IPS-NIHi7 (cell line): Measurements from ENCODE around the gene CCDC9B.

Experiments
- DNase-seq: peaks from one replicate; pipeline ENCODE4 v3.0.0; 2012; ENCODE audit warnings: mixed read lengths; ENCODE audit errors: extremely low spot score

CCDC9B gene

GRCh38 chr15:40329804-40330203 is 10.9 kb downstream of the CCDC9B start:
- no peak for DNase-seq

DNA sequence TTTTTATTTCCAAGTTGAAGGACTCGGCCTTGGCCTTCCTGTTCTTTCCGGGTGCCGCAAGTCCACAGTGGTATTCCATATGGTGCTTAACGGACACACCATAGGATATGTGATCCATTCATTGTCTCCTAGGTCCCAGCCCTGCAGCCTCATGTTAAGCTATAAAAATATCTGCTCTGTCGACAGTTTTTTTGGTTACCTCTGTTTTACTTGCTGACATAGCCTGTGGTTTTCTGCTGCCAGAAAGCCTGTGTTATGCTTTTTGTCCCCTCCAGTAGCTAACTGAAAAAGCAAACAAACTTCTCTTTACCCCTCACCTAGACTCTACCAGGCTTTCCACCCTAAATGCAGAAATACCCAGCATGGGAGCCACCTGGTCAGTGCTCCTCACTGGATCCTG is 12.0 kb downstream of the CCDC9B start:
- DNase-seq, result no peak

- DNase-seq, result no peak
Observed at GRCh38 chr15:40328176-40328575, 12.6 kb downstream of the CCDC9B start.

GRCh38 chr15:40327457-40327856 is 13.3 kb downstream of the CCDC9B start:
- DNase-seq, result no peak

- DNase-seq, result no peak
Observed at GRCh38 chr15:40325700-40326099, 15.0 kb downstream of the CCDC9B start.

DNA sequence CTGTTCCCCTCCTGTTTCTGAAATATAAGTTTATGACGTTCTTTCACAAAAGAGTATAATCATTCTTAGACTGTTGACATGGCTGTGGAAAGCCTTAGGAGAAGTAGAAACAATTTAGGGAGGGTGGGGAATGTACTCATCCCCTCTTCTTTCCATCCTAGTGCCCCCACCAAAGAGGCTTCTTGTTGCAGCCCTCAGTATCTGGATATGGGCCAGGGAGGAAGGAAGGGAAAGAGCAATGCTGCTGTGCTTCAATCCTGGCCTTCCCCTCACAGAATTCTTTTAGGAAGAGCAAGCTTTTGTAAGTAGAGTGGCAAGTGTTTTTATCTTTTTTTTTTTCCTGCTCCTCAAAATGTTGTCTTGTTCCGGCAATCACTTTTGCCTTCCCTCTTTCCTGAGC is 15.6 kb downstream of the CCDC9B start:
- DNase-seq, result no peak

DNA sequence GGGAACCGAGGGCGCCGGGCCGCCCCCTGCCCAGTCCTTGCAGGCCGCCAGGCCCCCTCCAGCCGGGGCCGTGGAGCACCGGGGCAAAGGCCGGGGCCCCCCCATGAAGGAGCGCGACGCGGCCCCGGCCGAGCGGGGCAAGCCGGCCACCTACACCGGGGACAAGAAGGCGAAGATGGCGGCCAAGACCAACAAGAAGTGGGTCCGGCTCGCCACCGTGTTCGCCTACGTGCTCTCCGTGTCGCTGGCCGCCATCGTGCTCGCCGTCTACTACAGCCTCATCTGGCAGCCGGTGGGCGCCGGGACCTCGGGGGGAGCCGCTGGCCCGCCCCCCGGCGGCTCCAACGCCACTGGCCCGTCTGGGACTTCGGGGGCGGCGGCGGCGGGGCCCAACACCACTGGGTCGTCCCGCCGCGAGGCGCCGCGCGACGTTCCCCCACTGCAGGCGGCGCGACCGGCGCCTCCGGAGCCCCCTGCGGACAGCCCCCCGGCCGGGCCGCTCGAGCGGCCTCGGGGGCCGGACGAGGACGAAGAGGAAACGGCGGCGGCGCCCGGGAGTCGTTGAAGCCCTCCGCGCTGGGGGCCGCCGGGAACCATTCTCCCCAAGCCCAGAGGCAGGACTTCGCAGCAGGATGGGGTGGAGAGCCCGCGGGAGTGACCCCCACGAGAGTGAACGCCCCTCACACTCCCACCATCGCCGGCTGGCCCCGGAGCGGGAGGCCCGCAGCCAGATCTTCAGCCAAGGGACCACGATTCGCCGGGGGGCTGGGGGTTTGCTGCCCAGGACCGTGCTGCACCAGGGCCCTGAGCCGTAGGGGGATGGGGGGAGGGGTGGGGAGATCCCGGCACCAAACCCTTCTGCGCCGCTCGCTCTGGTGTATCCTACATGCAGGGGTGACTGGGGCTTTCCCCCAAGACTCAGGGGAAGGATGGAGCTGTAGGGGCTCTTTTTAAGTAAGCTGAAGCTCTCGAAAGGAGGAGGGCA is 16.5 kb downstream of the CCDC9B start:
- DNase-seq, result no peak

DNA sequence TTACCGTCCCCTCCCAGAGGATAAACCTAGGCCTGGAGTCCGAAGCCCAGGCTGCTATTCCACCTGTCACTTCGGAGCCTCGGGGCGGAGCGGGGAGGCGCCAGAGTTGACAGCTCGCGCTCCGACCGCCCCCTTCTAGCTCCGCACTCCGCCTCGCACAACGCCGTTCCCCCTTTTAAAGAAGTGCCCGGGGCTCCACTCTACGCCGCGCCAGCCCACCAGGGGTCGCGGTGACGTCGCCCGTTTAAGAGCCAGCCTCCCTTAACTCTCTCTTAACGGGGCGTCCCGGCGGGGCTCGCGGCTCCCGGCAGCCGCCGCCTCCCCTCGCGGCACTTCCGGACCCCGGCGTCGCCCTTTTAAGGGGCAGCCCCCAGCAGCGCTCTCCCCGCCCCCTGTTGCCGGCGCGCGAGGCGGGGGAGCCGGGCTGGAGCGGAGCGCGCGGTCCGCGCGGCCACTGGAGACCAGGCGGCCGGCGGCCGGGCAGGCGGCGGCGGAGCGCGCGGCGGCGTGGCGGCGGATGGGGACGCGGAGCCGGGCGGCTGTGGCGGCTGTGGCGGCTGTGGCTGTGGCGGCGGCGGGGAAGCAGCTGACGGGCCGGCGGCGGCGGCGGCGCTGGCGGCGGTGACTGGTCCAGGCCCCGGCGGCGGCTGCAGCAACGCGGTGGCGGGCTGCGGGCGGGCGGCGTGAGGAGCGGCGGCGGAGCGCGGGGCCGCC is 17.3 kb downstream of the CCDC9B start, which contains the start of gene INAFM2:
Gene INAFM2 (plus strand): TSS at position 454 of the 714 bp plus-strand sequence. CDS start 364 bp downstream, outside the sequence.
- peak; percentile 94 for DNase-seq

- DNase-seq, result no peak
Observed at GRCh38 chr15:40322531-40323238, 18.1 kb downstream of the CCDC9B start.

GRCh38 chr15:40320931-40321371 is 19.8 kb downstream of the CCDC9B start:
- DNase-seq, result peak; percentile 68

GRCh38 chr15:40320409-40320808 is 20.3 kb downstream of the CCDC9B start:
- DNase-seq, result no peak

DNA sequence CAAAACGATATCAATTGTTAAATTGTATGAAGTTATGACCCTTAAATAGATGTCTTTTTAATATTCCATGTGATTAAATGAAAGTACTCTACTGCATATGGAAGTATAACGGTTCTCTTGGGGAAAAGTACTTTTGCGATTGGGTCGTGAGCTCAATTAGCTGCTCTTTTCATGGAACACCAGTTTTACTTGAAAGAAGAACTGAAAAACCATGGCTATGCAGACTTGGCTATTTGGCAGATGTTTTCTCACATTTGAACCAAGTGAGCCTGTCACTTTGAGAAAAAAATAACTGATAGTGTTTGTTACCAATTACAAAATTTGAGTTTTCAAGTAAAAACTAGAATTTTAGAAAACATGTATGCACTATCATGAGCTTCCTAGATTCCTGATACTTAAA is 23.2 kb downstream of the CCDC9B start:
- no peak for DNase-seq

DNA sequence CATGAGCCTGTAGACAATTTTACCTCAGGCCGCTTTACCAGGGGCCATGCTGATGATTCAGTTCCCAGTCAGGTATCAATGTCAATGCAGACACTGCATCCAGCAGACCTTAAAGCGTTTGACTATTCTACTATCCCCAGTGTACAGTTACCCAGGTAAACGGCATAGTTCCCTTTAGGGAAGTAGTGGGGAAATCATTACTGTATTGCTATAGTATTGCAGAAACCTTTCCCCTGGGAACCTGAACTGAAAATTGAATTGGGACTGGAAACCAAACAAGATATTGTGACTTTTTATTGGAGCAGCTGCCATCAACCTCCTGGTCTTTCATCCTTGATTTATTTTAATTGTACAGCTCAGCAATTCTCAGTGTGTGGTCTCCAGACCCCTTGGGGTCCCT is 23.8 kb downstream of the CCDC9B start:
- DNase-seq, result no peak

DNA sequence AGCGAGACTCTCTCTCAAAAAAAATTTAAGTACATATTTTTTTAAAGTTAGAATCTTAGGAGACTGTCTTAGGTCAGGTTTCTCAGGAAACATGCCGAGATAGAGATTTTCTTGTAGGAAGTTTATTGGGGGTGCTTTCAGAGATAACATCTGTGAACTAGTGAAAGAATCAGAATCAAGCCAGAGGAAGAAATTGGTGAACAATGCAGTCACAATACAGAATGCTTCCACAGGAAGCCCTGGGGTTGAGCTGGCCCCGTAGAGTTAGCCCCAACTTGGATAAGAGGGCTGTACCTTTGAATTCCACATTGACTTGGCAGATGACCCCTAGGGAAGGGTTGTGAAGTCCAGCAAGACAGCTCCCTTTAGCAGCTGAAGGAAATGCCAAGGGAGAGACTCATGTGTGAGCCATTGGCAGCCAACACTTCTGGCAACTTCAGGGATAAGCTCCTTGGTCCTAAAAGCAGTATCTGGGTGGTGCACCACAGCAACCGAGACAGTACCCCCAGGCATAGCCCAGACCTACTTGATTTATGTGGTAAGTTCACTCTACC is 25.9 kb downstream of the CCDC9B start:
- DNase-seq, result no peak

- DNase-seq, result no peak
Observed at GRCh38 chr15:40313531-40314398, 27.0 kb downstream of the CCDC9B start.

DNA sequence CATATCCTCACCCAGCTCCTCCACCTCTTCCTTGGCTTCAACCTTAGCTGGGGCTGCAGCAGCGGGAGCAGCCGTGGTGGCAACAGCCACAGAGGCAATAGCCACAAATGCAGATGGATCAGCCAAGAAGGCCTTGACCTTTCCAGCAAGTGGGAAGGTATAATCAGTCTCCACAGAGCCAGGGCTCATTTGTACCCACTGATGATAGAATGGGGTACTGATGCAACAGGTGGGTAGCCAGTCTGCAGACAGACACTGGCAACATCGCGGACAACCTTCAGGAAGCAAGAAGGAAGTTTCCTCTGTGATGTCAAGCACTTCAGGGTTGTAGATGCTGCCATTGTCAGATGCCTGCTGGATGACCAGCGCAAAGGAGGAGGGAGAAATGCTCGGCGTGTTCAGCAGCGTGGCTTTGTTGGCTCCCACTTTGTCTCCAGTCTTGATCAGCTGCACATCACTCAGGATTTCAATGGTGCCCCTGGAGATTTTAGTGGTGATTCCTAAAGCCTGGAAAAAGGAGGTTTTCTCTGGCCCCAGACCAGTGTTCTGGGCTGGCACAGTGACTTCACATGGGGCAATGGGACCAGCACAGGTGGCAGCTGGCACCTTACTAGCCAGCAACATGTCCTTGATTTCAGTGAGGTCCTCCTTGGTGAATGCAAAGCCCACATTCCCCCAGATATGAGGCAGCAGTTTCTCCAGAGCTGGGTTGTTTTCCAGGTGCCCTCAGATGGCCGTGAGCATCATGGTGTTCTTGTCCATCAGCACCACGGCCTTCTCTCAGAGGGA is 28.2 kb downstream of the CCDC9B start:
- no peak for DNase-seq

- DNase-seq, result no peak
Observed at GRCh38 chr15:40310993-40311392, 29.7 kb downstream of the CCDC9B start.

GRCh38 chr15:40310001-40310959 is 30.5 kb downstream of the CCDC9B start:
- DNase-seq, result peak; percentile 86
